HG02970 (cell line): ENCODE results near the gene GJD2.

Source experiments
- ATAC-seq: cut with Tn5 transposase; IDR thresholded peaks from one replicate; pipeline ENCODE4 v1.9.1; 2021; ENCODE audit warnings: mild to moderate bottlenecking, moderate library complexity, moderate number of reproducible peaks; ENCODE audit not compliant: unreplicated experiment, low FRiP score

The GJD2 gene

GRCh38 chr15:34754674-34755418 is at the start of gene GJD2:
TSS of gene GJD2 (minus strand) at chr15:34754998. CDS start at chr15:34754488, 510 bp downstream.
- ATAC-seq: no peak

GRCh38 chr15:34804113-34804512 is 49.3 kb upstream of the GJD2 start:
- ATAC-seq: no peak

GRCh38 chr15:34802803-34803750 is 48.3 kb upstream of the GJD2 start:
- no peak for ATAC-seq

- ATAC-seq: no peak
Measured at GRCh38 chr15:34802371-34802770, 47.6 kb upstream of the GJD2 start.

GRCh38 chr15:34799149-34800101 is 44.6 kb upstream of the GJD2 start:
- ATAC-seq: no peak

- no peak for ATAC-seq
Measured at GRCh38 chr15:34796847-34797435, 42.1 kb upstream of the GJD2 start.

- ATAC-seq: no peak
Measured at GRCh38 chr15:34795267-34796081, 40.7 kb upstream of the GJD2 start, which contains the start of gene ACTC1. TSS of gene ACTC1 (minus strand) at chr15:34795549. CDS start at chr15:34794808, 741 bp downstream.

- no peak for ATAC-seq
Measured at GRCh38 chr15:34794590-34795206, 39.9 kb upstream of the GJD2 start.

GRCh38 chr15:34793901-34794300 is 39.1 kb upstream of the GJD2 start:
- no peak for ATAC-seq

- no peak for ATAC-seq
Measured at GRCh38 chr15:34793071-34793470, 38.3 kb upstream of the GJD2 start.

- no peak for ATAC-seq
Measured at GRCh38 chr15:34791701-34792100, 36.9 kb upstream of the GJD2 start.

GRCh38 chr15:34790121-34790520 is 35.3 kb upstream of the GJD2 start:
- no peak for ATAC-seq

GRCh38 chr15:34789326-34789725 is 34.5 kb upstream of the GJD2 start:
- no peak for ATAC-seq

- no peak for ATAC-seq
Measured at GRCh38 chr15:34786206-34786605, 31.4 kb upstream of the GJD2 start.

GRCh38 chr15:34783991-34784390 is 29.2 kb upstream of the GJD2 start:
- no peak for ATAC-seq

GRCh38 chr15:34783431-34783830 is 28.6 kb upstream of the GJD2 start:
- no peak for ATAC-seq

GRCh38 chr15:34782901-34783300 is 28.1 kb upstream of the GJD2 start:
- no peak for ATAC-seq

GRCh38 chr15:34780725-34781124 is 25.9 kb upstream of the GJD2 start:
- no peak for ATAC-seq
